Fibroblast of skin of right quadriceps (primary cell): ENCODE measurements around the gene SLC2A3.
"Not testable (repeated sequence)": the region's sequence is repeated elsewhere in the genome, so short reads cannot be mapped to it uniquely, and the experiment has no call there.

ENCODE experiments used
- DNase-seq: peaks from one replicate; pipeline ENCODE4 v3.0.0-alpha.2; 2013

SLC2A3 gene

GRCh38 chr12:7915661-7916403, 20.2 kb downstream of the SLC2A3 start:
- DNase-seq = no peak

GRCh38 chr12:7910106-7910505, 25.9 kb downstream of the SLC2A3 start:
- DNase-seq = not testable (repeated sequence)

GRCh38 chr12:7907009-7907408, 29.0 kb downstream of the SLC2A3 start:
- peak; percentile 53 for DNase-seq

GRCh38 chr12:7906303-7906702, 29.7 kb downstream of the SLC2A3 start:
- DNase-seq = not testable (repeated sequence)

- DNase-seq = not testable (repeated sequence)
Observed at GRCh38 chr12:7905600-7906125, 30.3 kb downstream of the SLC2A3 start.

GRCh38 chr12:7905071-7905470, 30.9 kb downstream of the SLC2A3 start:
- peak; percentile 25 for DNase-seq

- not testable (repeated sequence) for DNase-seq
Observed at GRCh38 chr12:7902416-7902815, 33.6 kb downstream of the SLC2A3 start.

- DNase-seq = peak; percentile 75
Observed at GRCh38 chr12:7899755-7900154, 36.2 kb downstream of the SLC2A3 start.

GRCh38 chr12:7896726-7897125, 39.3 kb downstream of the SLC2A3 start:
- DNase-seq = not testable (repeated sequence)

GRCh38 chr12:7892186-7892980, 43.6 kb downstream of the SLC2A3 start:
- peak; percentile 39 for DNase-seq

- no peak for DNase-seq
Observed at GRCh38 chr12:7884689-7885088, 51.3 kb downstream of the SLC2A3 start.

GRCh38 chr12:7881736-7882120, 54.3 kb downstream of the SLC2A3 start:
- not testable (repeated sequence) for DNase-seq

- DNase-seq = not testable (repeated sequence)
Observed at GRCh38 chr12:7880952-7881735, 54.8 kb downstream of the SLC2A3 start.

- no peak for DNase-seq
Observed at GRCh38 chr12:7879246-7879645, 56.7 kb downstream of the SLC2A3 start.

- no peak for DNase-seq
Observed at GRCh38 chr12:7877420-7877819, 58.6 kb downstream of the SLC2A3 start.

- no peak for DNase-seq
Observed at GRCh38 chr12:7872566-7873319, 63.2 kb downstream of the SLC2A3 start, which contains the start of gene SLC2A14. Gene SLC2A14, minus strand, starts transcription at chr12:7872915. Its CDS starts 3,035 bp downstream, at chr12:7869880.

- DNase-seq = no peak
Observed at GRCh38 chr12:7870335-7870734, 65.7 kb downstream of the SLC2A3 start.
